Bronchial smooth muscle cell (primary cell): ENCODE data around the gene CHST2. TPM values are rescaled to one million over a fixed set of nuclear protein-coding genes. Genes with fewer than 3 reads are reported as not detected.

Experiments used
- total RNA-seq: library from RNA; depleted of rRNA; stranded (reverse); fragments of >200 nt; gene quantifications from 2 replicates; pipeline ENCODE4 v1.2.1, GENCODE V29; 2014

Gene CHST2, protein sequence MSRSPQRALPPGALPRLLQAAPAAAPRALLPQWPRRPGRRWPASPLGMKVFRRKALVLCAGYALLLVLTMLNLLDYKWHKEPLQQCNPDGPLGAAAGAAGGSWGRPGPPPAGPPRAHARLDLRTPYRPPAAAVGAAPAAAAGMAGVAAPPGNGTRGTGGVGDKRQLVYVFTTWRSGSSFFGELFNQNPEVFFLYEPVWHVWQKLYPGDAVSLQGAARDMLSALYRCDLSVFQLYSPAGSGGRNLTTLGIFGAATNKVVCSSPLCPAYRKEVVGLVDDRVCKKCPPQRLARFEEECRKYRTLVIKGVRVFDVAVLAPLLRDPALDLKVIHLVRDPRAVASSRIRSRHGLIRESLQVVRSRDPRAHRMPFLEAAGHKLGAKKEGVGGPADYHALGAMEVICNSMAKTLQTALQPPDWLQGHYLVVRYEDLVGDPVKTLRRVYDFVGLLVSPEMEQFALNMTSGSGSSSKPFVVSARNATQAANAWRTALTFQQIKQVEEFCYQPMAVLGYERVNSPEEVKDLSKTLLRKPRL
- total RNA-seq: 4.6 and 5.5 TPM in 2 replicates

DNA sequence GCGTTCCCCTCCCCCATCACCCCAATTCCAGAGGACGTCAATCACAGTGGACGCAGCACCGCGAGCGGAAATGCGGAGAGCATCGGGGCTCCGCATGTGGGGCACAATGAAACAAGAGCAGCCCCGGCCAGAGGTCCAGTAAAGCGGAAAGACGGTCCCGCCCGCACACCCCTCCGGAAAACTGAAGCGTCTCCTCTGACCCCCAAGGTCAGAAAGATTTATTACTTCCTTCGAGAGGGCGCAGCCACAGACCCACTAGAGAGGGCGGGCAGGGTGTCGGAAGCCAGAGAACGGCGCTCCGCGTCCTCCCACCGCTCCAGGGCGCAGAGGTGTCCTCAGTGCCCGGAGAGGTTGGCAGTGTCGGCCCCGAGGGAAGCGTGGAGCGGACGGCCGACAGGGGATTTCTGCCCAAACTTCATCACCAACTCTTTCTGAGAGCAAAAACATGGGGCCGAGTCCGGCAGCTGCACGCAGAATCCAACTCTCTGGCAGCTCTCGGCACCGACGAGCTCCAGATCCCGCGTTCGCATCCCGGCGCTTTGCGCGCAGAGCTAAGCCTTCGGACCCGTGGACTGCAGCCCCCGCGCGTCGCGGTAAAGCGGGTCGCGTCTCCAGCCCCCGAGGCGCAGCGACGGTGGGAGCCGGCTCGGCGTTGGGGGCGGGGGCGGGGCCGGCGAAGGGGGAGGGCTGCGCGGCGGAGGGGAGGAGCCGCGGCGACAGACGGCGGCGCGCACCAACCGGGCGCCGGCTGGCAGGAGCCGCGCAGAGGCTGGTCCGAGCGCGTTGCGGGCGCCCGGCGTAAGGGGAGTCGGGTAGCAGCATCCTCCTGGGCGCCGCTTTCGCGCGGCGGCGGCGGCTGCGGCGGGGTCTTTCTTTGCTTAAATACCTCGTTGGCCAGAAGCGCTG is at the start of gene CHST2:
CHST2 (plus strand) TSS at position 763 of the 906 bp plus-strand sequence. CDS start 1,046 bp downstream, outside the sequence.

Other genes with a start within 250 kb of the CHST2 start
- gene PCOLCE2, start 230.7 kb upstream of the CHST2 start, total RNA-seq: 122 and 144 TPM in 2 replicates
- 0.16 TPM in 1 of 2 replicates, not detected in the other for gene PAQR9, start 156.1 kb upstream of the CHST2 start, total RNA-seq
- 24.6 and 31.2 TPM in 2 replicates for gene U2SURP, start 118.2 kb upstream of the CHST2 start, total RNA-seq